HepG2 (cell line): ENCODE results near the gene CBL. TPM values are rescaled to one million over a fixed set of nuclear protein-coding genes. Genes with fewer than 3 reads are reported as not detected.
A peak's percentile ranks its signal among the peaks of the same experiment; 100 is the strongest.

Source experiments
- AHR ChIP-seq: IDR thresholded peaks from 2 replicates; pipeline ENCODE4 v1.6.1; 2018; ENCODE audit warnings: missing genetic modification reagents, missing compliant biosample characterization
- CENPT ChIP-seq: sonication (generic); formaldehyde crosslinking; IDR thresholded peaks from 2 replicates; pipeline ENCODE4 v1.8.0; 2022; ENCODE audit warnings: low read depth, mild to moderate bottlenecking, moderate library complexity, missing genetic modification reagents
- FOXK1 ChIP-seq: sonication (generic); formaldehyde crosslinking; IDR thresholded peaks from 2 replicates; pipeline ENCODE4 v1.4.0; 2020; ENCODE audit warnings: low read depth, missing genetic modification reagents, borderline replicate concordance
- NFYC ChIP-seq: IDR thresholded peaks from 2 replicates; pipeline ENCODE4 v1.6.1; 2016; ENCODE audit warnings: missing genetic modification reagents, missing compliant biosample characterization
- SNRNP70 ChIP-seq: fragments of 200-400 bp; formaldehyde crosslinking; IDR thresholded peaks from 2 replicates; pipeline ENCODE4 v1.6.1; 2017; ENCODE audit warnings: mild to moderate bottlenecking, low read depth, low read length, moderate library complexity
- ZFP82 ChIP-seq: sonication (generic); formaldehyde crosslinking; IDR thresholded peaks from 2 replicates; pipeline ENCODE4 v1.5.1; 2020; ENCODE audit warnings: mild to moderate bottlenecking, missing genetic modification reagents, borderline replicate concordance
- ZNF138 ChIP-seq: sonication (generic); formaldehyde crosslinking; IDR thresholded peaks from 2 replicates; pipeline ENCODE4 v1.5.0; 2020; ENCODE audit warnings: mild to moderate bottlenecking, low read depth, missing genetic modification reagents
- ZNF317 ChIP-seq: sonication (generic); formaldehyde crosslinking; IDR thresholded peaks from 2 replicates; pipeline ENCODE4 v1.5.0; 2020; ENCODE audit warnings: mild to moderate bottlenecking, missing genetic modification reagents
- ZNF605 ChIP-seq: sonication (generic); formaldehyde crosslinking; IDR thresholded peaks from 2 replicates; pipeline ENCODE4 v1.8.0; 2022; ENCODE audit warnings: mild to moderate bottlenecking, missing genetic modification reagents
- polyA plus RNA-seq, 8 experiments: library from polyadenylated mRNA; depleted of rRNA in 3 of 8; stranded (reverse) in 7 of 8; unstranded in 1 of 8; fragments of >200 nt; fragmentation: Illumina TruSeq in 4 of 8; extraction: Trizol in 4 of 8; gene quantifications; 2 replicates each; pipeline versions ENCODE4 v1.2.1 to v1.2.3, GENCODE V29; 2011 to 2016; ENCODE audit warnings: low read depth in 4 of 8, missing spikeins in 1 of 8, mixed read lengths in 1 of 8; ENCODE audit not compliant: insufficient read depth in 1 of 8
- total RNA-seq, 5 experiments: library from RNA; depleted of rRNA; stranded (reverse); fragments of >200 nt; fragmentation: Illumina TruSeq; extraction: Trizol; gene quantifications; 2 replicates each; pipeline ENCODE4 v1.2.3, GENCODE V29; 2016; ENCODE audit warnings: low read depth in 1 of 5
- TF ChIP-seq, protein P1 (sequence below): sonication (generic); formaldehyde crosslinking; IDR thresholded peaks from 2 replicates; pipeline ENCODE4 v1.5.0; 2020; ENCODE audit warnings: mild to moderate bottlenecking, missing genetic modification reagents
- TF ChIP-seq, protein P2 (sequence below): IDR thresholded peaks from 2 replicates; pipeline ENCODE4 v1.6.1; 2016; ENCODE audit warnings: missing compliant biosample characterization, missing genetic modification reagents, borderline replicate concordance
- TF ChIP-seq, protein P3 (sequence below): sonication (generic); formaldehyde crosslinking; IDR thresholded peaks from 2 replicates; pipeline ENCODE4 v1.5.0; 2020; ENCODE audit warnings: mild to moderate bottlenecking, missing genetic modification reagents, borderline replicate concordance
- TF ChIP-seq, protein P4 (sequence below): sonication (generic); formaldehyde crosslinking; conservative IDR thresholded peaks from 2 replicates; pipeline ENCODE4 v1.4.0; 2020; ENCODE audit warnings: missing genetic modification reagents
- TF ChIP-seq, protein P5 (sequence below): sonication (generic); formaldehyde crosslinking; IDR thresholded peaks from 2 replicates; pipeline ENCODE4 v1.8.1; 2022; ENCODE audit warnings: mild to moderate bottlenecking, missing genetic modification reagents

The CBL gene
- total and polyA plus RNA-seq, 2 of the 13 experiments (the other 11 are each of a cell fraction or from before 2014, with no cell fraction given) = 6.6 to 7.4 TPM

DNA sequence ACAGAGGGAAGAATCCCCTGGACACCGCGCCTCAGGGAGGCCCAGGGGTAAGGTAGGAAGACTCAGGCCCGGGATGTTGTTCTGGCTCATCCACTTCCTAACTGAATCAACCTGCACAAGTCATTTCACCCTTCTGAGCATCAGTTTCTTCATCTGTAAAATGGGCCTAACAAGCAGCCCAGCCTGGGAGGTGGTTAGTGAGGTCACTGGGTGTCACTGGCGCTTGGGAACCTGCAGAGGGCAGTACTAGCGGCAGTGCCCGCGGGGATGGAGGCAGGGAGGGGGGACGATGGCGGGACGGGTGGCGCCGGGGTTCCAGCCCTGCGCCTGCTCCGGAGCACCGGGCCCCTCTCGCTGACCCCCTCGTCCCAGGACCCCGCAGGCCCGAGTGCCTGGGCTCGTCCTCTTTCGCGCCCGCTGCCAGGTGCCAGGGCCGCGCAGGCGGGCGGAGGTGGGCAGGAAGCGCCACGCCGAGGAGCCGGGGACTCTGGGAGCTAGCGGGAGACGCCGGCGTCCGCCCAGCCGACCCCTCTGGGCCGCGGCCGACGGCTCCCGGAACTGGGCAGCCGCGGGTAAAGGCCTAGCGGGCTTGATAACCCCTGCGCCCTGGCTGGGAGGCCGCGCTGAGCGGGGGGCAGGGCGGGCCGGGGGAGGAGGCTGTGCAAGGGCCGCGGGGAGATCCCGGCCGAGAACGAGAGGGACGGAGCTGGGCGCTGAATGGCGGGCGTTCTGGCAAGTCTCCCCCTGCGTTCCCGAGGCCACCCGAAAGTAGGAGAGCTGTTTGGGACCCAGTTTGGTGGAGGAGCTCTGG lies 37.5 kb upstream of the CBL start, which contains the start of gene NLRX1 (continued):
- TF ChIP-seq SNRNP70 = no peak
- TF ChIP-seq, protein P1, sequence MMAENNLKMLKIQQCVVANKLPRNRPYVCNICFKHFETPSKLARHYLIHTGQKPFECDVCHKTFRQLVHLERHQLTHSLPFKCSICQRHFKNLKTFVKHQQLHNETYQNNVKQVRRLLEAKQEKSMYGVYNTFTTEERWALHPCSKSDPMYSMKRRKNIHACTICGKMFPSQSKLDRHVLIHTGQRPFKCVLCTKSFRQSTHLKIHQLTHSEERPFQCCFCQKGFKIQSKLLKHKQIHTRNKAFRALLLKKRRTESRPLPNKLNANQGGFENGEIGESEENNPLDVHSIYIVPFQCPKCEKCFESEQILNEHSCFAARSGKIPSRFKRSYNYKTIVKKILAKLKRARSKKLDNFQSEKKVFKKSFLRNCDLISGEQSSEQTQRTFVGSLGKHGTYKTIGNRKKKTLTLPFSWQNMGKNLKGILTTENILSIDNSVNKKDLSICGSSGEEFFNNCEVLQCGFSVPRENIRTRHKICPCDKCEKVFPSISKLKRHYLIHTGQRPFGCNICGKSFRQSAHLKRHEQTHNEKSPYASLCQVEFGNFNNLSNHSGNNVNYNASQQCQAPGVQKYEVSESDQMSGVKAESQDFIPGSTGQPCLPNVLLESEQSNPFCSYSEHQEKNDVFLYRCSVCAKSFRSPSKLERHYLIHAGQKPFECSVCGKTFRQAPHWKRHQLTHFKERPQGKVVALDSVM = no peak; the same call in 1 of the 2 replicates
- TF ChIP-seq ZFP82 (CRISPR knock-in tag) = no peak
- no peak for TF ChIP-seq ZNF605 (CRISPR knock-in tag)
- no peak for TF ChIP-seq ZNF138 (CRISPR knock-in tag)
- TF ChIP-seq, protein P2, sequence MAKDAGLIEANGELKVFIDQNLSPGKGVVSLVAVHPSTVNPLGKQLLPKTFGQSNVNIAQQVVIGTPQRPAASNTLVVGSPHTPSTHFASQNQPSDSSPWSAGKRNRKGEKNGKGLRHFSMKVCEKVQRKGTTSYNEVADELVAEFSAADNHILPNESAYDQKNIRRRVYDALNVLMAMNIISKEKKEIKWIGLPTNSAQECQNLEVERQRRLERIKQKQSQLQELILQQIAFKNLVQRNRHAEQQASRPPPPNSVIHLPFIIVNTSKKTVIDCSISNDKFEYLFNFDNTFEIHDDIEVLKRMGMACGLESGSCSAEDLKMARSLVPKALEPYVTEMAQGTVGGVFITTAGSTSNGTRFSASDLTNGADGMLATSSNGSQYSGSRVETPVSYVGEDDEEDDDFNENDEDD = 0 out of 2 replicates have a peak, but pooled peaks have one; percentile 36
- TF ChIP-seq, protein P3, sequence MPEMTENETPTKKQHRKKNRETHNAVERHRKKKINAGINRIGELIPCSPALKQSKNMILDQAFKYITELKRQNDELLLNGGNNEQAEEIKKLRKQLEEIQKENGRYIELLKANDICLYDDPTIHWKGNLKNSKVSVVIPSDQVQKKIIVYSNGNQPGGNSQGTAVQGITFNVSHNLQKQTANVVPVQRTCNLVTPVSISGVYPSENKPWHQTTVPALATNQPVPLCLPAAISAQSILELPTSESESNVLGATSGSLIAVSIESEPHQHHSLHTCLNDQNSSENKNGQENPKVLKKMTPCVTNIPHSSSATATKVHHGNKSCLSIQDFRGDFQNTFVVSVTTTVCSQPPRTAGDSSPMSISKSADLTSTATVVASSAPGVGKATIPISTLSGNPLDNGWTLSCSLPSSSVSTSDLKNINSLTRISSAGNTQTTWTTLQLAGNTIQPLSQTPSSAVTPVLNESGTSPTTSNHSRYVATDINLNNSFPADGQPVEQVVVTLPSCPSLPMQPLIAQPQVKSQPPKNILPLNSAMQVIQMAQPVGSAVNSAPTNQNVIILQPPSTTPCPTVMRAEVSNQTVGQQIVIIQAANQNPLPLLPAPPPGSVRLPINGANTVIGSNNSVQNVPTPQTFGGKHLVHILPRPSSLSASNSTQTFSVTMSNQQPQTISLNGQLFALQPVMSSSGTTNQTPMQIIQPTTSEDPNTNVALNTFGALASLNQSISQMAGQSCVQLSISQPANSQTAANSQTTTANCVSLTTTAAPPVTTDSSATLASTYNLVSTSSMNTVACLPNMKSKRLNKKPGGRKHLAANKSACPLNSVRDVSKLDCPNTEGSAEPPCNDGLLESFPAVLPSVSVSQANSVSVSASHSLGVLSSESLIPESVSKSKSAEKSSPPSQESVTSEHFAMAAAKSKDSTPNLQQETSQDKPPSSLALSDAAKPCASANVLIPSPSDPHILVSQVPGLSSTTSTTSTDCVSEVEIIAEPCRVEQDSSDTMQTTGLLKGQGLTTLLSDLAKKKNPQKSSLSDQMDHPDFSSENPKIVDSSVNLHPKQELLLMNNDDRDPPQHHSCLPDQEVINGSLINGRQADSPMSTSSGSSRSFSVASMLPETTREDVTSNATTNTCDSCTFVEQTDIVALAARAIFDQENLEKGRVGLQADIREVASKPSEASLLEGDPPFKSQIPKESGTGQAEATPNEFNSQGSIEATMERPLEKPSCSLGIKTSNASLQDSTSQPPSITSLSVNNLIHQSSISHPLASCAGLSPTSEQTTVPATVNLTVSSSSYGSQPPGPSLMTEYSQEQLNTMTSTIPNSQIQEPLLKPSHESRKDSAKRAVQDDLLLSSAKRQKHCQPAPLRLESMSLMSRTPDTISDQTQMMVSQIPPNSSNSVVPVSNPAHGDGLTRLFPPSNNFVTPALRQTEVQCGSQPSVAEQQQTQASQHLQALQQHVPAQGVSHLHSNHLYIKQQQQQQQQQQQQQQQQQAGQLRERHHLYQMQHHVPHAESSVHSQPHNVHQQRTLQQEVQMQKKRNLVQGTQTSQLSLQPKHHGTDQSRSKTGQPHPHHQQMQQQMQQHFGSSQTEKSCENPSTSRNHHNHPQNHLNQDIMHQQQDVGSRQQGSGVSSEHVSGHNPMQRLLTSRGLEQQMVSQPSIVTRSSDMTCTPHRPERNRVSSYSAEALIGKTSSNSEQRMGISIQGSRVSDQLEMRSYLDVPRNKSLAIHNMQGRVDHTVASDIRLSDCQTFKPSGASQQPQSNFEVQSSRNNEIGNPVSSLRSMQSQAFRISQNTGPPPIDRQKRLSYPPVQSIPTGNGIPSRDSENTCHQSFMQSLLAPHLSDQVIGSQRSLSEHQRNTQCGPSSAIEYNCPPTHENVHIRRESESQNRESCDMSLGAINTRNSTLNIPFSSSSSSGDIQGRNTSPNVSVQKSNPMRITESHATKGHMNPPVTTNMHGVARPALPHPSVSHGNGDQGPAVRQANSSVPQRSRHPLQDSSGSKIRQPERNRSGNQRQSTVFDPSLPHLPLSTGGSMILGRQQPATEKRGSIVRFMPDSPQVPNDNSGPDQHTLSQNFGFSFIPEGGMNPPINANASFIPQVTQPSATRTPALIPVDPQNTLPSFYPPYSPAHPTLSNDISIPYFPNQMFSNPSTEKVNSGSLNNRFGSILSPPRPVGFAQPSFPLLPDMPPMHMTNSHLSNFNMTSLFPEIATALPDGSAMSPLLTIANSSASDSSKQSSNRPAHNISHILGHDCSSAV (CRISPR knock-in tag) = 0 out of 2 replicates have a peak, but pooled peaks have one; percentile 38
- no peak for TF ChIP-seq AHR (CRISPR knock-in tag)
- TF ChIP-seq, protein P4, sequence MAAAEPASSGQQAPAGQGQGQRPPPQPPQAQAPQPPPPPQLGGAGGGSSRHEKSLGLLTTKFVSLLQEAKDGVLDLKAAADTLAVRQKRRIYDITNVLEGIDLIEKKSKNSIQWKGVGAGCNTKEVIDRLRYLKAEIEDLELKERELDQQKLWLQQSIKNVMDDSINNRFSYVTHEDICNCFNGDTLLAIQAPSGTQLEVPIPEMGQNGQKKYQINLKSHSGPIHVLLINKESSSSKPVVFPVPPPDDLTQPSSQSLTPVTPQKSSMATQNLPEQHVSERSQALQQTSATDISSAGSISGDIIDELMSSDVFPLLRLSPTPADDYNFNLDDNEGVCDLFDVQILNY (CRISPR knock-in tag) = peak; percentile 51; the same call in 1 of the 2 replicates
- TF ChIP-seq, protein P5, sequence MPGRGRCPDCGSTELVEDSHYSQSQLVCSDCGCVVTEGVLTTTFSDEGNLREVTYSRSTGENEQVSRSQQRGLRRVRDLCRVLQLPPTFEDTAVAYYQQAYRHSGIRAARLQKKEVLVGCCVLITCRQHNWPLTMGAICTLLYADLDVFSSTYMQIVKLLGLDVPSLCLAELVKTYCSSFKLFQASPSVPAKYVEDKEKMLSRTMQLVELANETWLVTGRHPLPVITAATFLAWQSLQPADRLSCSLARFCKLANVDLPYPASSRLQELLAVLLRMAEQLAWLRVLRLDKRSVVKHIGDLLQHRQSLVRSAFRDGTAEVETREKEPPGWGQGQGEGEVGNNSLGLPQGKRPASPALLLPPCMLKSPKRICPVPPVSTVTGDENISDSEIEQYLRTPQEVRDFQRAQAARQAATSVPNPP (CRISPR knock-in tag) = no peak
- no peak for TF ChIP-seq NFYC (CRISPR knock-in tag)
- TF ChIP-seq ZNF317 (CRISPR knock-in tag) = no peak; the same call in 1 of the 2 replicates
- TF ChIP-seq FOXK1 (CRISPR knock-in tag) = no peak
- no peak for TF ChIP-seq CENPT (CRISPR knock-in tag)
